Ishikawa (cell line): ENCODE results near the gene PNKP.

Experiments used
- CEBPB ChIP-seq: IDR thresholded peaks from 2 replicates; pipeline ENCODE4 v1.6.1; 2012
- CREB1 ChIP-seq: IDR thresholded peaks from 2 replicates; pipeline ENCODE4 v1.6.1; 2012; ENCODE audit warnings: low read depth
- EGR1 ChIP-seq: IDR thresholded peaks from 2 replicates; pipeline ENCODE4 v1.6.1; 2012
- EP300 ChIP-seq: IDR thresholded peaks from 2 replicates; pipeline ENCODE4 v1.6.1; 2012; ENCODE audit warnings: borderline replicate concordance
- FOXM1 ChIP-seq: IDR thresholded peaks from 2 replicates; pipeline ENCODE4 v1.6.1; 2012; ENCODE audit warnings: low read depth, borderline replicate concordance
- MAX ChIP-seq: IDR thresholded peaks from 2 replicates; pipeline ENCODE4 v1.6.1; 2012
- NFIC ChIP-seq: IDR thresholded peaks from 2 replicates; pipeline ENCODE4 v1.6.1; 2012
- RAD21 ChIP-seq: IDR thresholded peaks from 2 replicates; pipeline ENCODE4 v1.6.1; 2012; ENCODE audit warnings: low read depth
- REST ChIP-seq: IDR thresholded peaks from 2 replicates; pipeline ENCODE4 v1.6.1; 2012; ENCODE audit warnings: low read depth, mild to moderate bottlenecking
- TAF1 ChIP-seq: IDR thresholded peaks from 2 replicates; pipeline ENCODE4 v1.6.1; 2012; ENCODE audit warnings: low read depth, mild to moderate bottlenecking
- TCF12 ChIP-seq: IDR thresholded peaks from 2 replicates; pipeline ENCODE4 v1.6.1; 2012; ENCODE audit warnings: low read depth
- TEAD4 ChIP-seq: IDR thresholded peaks from 2 replicates; pipeline ENCODE4 v1.6.1; 2012
- USF1 ChIP-seq: IDR thresholded peaks from 2 replicates; pipeline ENCODE4 v1.6.1; 2012
- YY1 ChIP-seq: IDR thresholded peaks from 2 replicates; pipeline ENCODE4 v1.6.1; 2012; ENCODE audit warnings: low read depth
- ZBTB7A ChIP-seq: IDR thresholded peaks from 2 replicates; pipeline ENCODE4 v1.6.1; 2012; ENCODE audit warnings: low read depth

The PNKP gene

GRCh38 chr19:49829200-49829599, 38.2 kb downstream of the PNKP start:
- TF ChIP-seq CREB1 (no peak), RAD21 (no peak), EGR1 (no peak), CEBPB (no peak), MAX (no peak), USF1 (no peak), TCF12 (no peak)

GRCh38 chr19:49827034-49827433, 40.3 kb downstream of the PNKP start:
- TF ChIP-seq TCF12 (no peak), EP300 (no peak), EGR1 (no peak), CREB1 (no peak), CEBPB (no peak), RAD21 (no peak), NFIC (no peak), ZBTB7A (no peak), TAF1 (no peak), YY1 (no peak), USF1 (no peak), MAX (no peak), FOXM1 (no peak), REST (no peak), TEAD4 (no peak)

GRCh38 chr19:49824662-49825061, 42.7 kb downstream of the PNKP start:
- TF ChIP-seq EP300 (no peak), REST (no peak), NFIC (no peak), TAF1 (no peak), ZBTB7A (no peak), MAX (no peak), TCF12 (no peak)

- no peak for TF ChIP-seq RAD21
- TF ChIP-seq FOXM1 = no peak
- TF ChIP-seq CREB1 = no peak
- TF ChIP-seq USF1 = no peak
- no peak for TF ChIP-seq CEBPB
- no peak for TF ChIP-seq EP300
- no peak for TF ChIP-seq TEAD4
- TF ChIP-seq YY1 = no peak
- TF ChIP-seq NFIC = no peak
- TF ChIP-seq ZBTB7A = no peak
- TF ChIP-seq TAF1 = no peak
- no peak for TF ChIP-seq MAX
- TF ChIP-seq TCF12 = no peak
- TF ChIP-seq REST = no peak
- TF ChIP-seq EGR1 = no peak
These were observed 43.9 kb downstream of the PNKP start for GRCh38 chr19:49823472-49823871.
